ENCODE results near the gene PHLDA1. TPM values are rescaled to one million over a fixed set of nuclear protein-coding genes. Genes with fewer than 3 reads are reported as not detected.

Gene PHLDA1
- total and polyA plus RNA-seq, 2 of the 13 experiments (the other 11 are each of a cell fraction or from before 2014, with no cell fraction given): 33.8 to 41.0 TPM

GRCh38 chr12:76024942-76025600, 6.5 kb downstream of the PHLDA1 start (continued):
- TF ChIP-seq MBD4 (IDR thresholded peaks at IDR 0.05; ENCODE audit: borderline replicate concordance, low read length) (peak; percentile 17; the same call in 1 of the 2 replicates), POGZ (CRISPR knock-in tag; IDR thresholded peaks at IDR 0.05) (no peak), ZBTB43 (CRISPR knock-in tag; conservative IDR thresholded peaks at IDR 0.05) (no peak), NCOA5 (CRISPR knock-in tag; IDR thresholded peaks at IDR 0.05) (no peak), TCF7 (IDR thresholded peaks at IDR 0.05; ENCODE audit: low read depth) (no peak), ZHX1 (CRISPR knock-in tag; IDR thresholded peaks at IDR 0.05; ENCODE audit: low read depth) (no peak), ZNF235 (CRISPR knock-in tag; IDR thresholded peaks at IDR 0.05; ENCODE audit: borderline replicate concordance) (no peak), ZXDC (CRISPR knock-in tag; IDR thresholded peaks at IDR 0.05) (no peak), ZNF672 (CRISPR knock-in tag; IDR thresholded peaks at IDR 0.05) (no peak), ZNF740 (CRISPR knock-in tag; IDR thresholded peaks at IDR 0.05) (no peak), ELF3 (CRISPR knock-in tag; IDR thresholded peaks at IDR 0.05) (no peak), ZFX (CRISPR knock-in tag; IDR thresholded peaks at IDR 0.05; ENCODE audit: low read depth) (no peak), XBP1 (CRISPR knock-in tag; IDR thresholded peaks at IDR 0.05) (no peak), ZC3H4 (CRISPR knock-in tag; IDR thresholded peaks at IDR 0.05; ENCODE audit: borderline replicate concordance) (no peak), NCOA1 (CRISPR knock-in tag; IDR thresholded peaks at IDR 0.05) (no peak), ZBTB33 (CRISPR knock-in tag; IDR thresholded peaks at IDR 0.05) (no peak)
